Bronchial epithelial cell (primary cell): ENCODE measurements around the gene P2RY12. TPM values are rescaled to one million over a fixed set of nuclear protein-coding genes. Genes with fewer than 3 reads are reported as not detected.

ENCODE experiments used
- DNase-seq: peaks from one replicate; pipeline ENCODE4 v3.0.0-alpha.2; 2010; ENCODE audit warnings: low read depth
- FAIRE-seq: peaks from 2 replicates; lab custom pipeline; 2011; peaks lifted over from hg19 to GRCh38; lab: Jason Lieb, UNC
- H3K27me3 ChIP-seq: 2 replicates; pipeline ENCODE4 v1.5.1; 2011; ENCODE audit warnings: low read length; ENCODE audit not compliant: control insufficient read depth, insufficient read depth
- H3K36me3 ChIP-seq: 2 replicates; pipeline ENCODE4 v1.5.1; 2011; ENCODE audit warnings: low read length; ENCODE audit not compliant: control insufficient read depth, insufficient read depth
- H3K4me3 ChIP-seq: 2 replicates; pipeline ENCODE4 v1.5.1; 2011; ENCODE audit warnings: mild to moderate bottlenecking, low read depth, low read length, control low read depth
- total RNA-seq: library from RNA; depleted of rRNA; stranded (reverse); fragments of >200 nt; gene quantifications from 2 replicates; pipeline ENCODE4 v1.2.1, GENCODE V29; 2014
- TF ChIP-seq, protein P1 (sequence below): IDR thresholded peaks from 2 replicates; pipeline ENCODE4 v1.5.1; 2011; ENCODE audit warnings: mild to moderate bottlenecking, moderate library complexity, low read length, control low read depth, inconsistent platforms; ENCODE audit not compliant: insufficient read depth, severe bottlenecking

P2RY12 gene
- total RNA-seq, 1 donor from 2014 or later, result not detected

DNA sequence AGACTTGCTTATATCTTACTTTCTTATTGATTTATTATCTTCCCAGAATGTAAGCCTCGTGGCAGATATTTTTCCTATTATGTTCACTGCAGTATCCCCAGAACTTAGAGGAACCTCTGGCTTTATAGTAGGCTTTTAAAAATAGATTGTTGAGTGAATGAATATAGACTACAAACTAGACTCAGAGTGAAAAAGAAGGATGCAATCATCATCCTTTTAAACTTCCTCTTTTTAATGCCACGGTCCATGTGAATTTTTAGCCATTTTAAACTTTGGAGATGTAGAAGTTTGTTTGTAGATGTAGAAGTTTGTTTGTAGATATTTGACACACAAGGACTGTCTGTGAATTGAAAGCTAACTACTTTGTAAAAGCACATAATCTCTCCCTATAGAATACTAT is 7.2 kb upstream of the P2RY12 start:
- TF ChIP-seq, protein P1, sequence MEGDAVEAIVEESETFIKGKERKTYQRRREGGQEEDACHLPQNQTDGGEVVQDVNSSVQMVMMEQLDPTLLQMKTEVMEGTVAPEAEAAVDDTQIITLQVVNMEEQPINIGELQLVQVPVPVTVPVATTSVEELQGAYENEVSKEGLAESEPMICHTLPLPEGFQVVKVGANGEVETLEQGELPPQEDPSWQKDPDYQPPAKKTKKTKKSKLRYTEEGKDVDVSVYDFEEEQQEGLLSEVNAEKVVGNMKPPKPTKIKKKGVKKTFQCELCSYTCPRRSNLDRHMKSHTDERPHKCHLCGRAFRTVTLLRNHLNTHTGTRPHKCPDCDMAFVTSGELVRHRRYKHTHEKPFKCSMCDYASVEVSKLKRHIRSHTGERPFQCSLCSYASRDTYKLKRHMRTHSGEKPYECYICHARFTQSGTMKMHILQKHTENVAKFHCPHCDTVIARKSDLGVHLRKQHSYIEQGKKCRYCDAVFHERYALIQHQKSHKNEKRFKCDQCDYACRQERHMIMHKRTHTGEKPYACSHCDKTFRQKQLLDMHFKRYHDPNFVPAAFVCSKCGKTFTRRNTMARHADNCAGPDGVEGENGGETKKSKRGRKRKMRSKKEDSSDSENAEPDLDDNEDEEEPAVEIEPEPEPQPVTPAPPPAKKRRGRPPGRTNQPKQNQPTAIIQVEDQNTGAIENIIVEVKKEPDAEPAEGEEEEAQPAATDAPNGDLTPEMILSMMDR, result no peak
- FAIRE-seq (no peak), DNase-seq (no peak)
- Histone ChIP-seq H3K27me3 (no peaks in the 10 kb centered on the region), H3K4me3 (no peak overlapping the region), H3K36me3 (no peaks in the 10 kb centered on the region)

DNA sequence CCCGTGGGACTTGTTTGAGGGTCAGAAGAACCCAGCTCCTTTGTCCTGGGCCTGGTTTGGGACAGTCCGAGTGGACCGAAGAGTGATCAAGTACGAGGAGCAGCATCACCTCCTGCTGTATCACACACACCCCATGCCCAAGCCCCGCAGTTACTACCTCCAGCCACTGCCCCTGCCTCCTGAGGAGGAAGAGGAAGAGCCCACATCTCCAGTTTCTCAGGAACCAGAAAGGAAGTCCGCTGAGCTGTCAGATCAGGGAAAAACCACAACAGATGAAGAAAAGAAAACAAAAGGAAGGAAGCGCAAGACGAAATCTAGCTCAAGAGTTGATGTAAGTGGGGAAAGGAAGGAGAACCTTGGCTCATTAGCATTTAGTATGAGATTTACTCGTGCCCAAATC is 3.3 kb upstream of the P2RY12 start:
- TF ChIP-seq, protein P1, result no peak
- Histone ChIP-seq H3K27me3 (no peaks in the 10 kb centered on the region), H3K4me3 (no peak overlapping the region), H3K36me3 (no peaks in the 10 kb centered on the region)
- DNase-seq (no peak), FAIRE-seq (no peak)

DNA sequence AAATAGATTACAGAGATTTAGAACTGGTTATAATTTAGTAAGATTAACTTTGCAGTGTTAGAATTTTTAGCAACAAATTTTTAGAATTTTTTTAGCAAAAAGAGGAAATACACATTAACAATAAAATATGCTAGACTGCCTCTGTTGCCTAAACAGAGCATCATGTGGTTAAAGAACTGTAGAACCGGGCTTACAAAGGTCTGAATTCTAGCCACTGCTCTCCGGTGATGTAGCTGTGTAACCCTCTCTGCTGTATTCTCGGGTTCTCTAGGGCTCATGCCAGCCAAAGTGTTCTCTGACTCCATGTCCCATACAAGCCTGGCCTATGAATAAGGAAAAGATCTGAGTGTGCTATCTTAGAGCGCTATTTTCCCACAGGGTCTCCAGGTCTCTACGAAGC is 2.9 kb upstream of the P2RY12 start:
- H3K4me3 ChIP-seq, result no peak overlapping the region
- H3K27me3 ChIP-seq, result no peaks in the 10 kb centered on the region
- FAIRE-seq (no peak), DNase-seq (no peak)
- H3K36me3 ChIP-seq, result no peaks in the 10 kb centered on the region
- TF ChIP-seq, protein P1, result no peak

DNA sequence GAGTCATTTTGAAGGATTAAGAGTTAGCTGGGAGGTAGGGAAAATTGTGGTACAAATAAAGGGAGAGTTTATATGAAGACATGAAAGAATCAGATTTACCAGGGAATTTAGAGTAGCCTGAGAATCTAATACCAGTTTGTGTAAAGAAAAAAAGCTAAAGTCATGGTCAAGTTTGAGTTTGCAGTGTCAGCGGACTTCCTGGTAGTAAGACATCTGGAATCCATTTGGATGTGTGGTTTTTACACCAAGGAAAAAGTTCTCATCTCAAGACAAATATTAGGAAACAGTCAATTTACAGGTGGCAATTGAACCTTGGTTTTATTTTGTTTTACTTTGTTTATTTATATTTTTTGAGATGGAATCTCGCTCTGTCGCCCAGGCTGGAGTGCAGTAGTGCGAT is 1.5 kb upstream of the P2RY12 start:
- no peak for DNase-seq
- TF ChIP-seq, protein P1, result no peak
- no peak overlapping the region for H3K4me3 ChIP-seq
- FAIRE-seq, result no peak
- no peaks in the 10 kb centered on the region for H3K36me3 ChIP-seq
- H3K27me3 ChIP-seq, result no peaks in the 10 kb centered on the region

DNA sequence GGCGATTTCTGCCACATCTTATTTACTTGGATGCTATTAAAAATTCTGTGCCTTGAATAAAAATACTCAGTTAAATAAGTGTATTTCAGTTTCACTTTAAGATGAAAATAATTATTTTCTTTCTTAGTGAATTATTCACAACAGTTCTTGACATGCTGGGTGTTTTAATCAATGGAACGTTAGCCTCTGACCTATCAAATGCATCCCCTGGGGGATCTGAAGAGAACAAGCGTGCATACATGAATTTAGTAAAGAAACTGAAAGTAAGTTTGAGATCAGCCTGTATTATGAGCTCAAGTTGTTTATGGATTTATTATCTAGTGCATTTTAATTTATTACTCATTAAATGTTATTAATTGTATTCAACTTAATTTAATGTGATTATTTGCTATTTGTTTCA is 597 bp downstream of the P2RY12 start:
- TF ChIP-seq, protein P1, result no peak
- FAIRE-seq (no peak), DNase-seq (no peak)
- no peaks in the 10 kb centered on the region for H3K27me3 ChIP-seq
- H3K4me3 ChIP-seq, result no peak overlapping the region
- no peaks in the 10 kb centered on the region for H3K36me3 ChIP-seq

DNA sequence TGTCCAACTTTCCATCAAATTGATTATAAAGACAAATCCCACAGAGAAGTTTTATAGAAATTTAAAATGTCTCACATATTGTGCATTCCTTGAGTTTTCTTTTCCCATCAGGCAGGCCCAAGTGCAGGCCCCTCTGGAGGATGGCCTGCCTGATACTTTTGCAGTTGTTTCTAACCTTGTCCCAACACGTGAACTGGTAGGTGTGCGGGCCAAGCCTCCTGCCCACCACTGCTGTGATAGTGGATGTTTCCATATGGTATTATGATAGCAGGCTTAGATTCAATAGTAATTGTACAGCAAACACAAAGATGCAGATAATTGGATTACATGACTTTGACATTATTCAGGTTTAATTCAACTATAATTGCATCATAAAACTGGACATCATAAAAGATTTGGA is 1.4 kb downstream of the P2RY12 start:
- TF ChIP-seq, protein P1, result no peak
- H3K4me3 ChIP-seq, result no peak overlapping the region
- no peaks in the 10 kb centered on the region for H3K36me3 ChIP-seq
- FAIRE-seq, result no peak
- H3K27me3 ChIP-seq, result no peaks in the 10 kb centered on the region
- DNase-seq, result no peak
